Measurements from ENCODE around the gene GPC6.

The GPC6 gene

GRCh38 chr13:93416736-93417355 is 190.2 kb downstream of the GPC6 start:
- H3K4me3 ChIP-seq (ENCODE audit: low read depth, low read length): no peak overlapping the region
- TF ChIP-seq, protein P1, sequence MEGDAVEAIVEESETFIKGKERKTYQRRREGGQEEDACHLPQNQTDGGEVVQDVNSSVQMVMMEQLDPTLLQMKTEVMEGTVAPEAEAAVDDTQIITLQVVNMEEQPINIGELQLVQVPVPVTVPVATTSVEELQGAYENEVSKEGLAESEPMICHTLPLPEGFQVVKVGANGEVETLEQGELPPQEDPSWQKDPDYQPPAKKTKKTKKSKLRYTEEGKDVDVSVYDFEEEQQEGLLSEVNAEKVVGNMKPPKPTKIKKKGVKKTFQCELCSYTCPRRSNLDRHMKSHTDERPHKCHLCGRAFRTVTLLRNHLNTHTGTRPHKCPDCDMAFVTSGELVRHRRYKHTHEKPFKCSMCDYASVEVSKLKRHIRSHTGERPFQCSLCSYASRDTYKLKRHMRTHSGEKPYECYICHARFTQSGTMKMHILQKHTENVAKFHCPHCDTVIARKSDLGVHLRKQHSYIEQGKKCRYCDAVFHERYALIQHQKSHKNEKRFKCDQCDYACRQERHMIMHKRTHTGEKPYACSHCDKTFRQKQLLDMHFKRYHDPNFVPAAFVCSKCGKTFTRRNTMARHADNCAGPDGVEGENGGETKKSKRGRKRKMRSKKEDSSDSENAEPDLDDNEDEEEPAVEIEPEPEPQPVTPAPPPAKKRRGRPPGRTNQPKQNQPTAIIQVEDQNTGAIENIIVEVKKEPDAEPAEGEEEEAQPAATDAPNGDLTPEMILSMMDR (IDR thresholded peaks at IDR 0.05; ENCODE audit: borderline replicate concordance, insufficient read depth, low read depth, low read length): no peak

- TF ChIP-seq, protein P1 (IDR thresholded peaks at IDR 0.05; ENCODE audit: borderline replicate concordance, insufficient read depth, low read depth, low read length): no peak
- no peak overlapping the region for H3K4me3 ChIP-seq (ENCODE audit: low read depth, low read length)
Measured at GRCh38 chr13:93418398-93418797, 191.8 kb downstream of the GPC6 start.

GRCh38 chr13:93420206-93420605 is 193.6 kb downstream of the GPC6 start:
- H3K4me3 ChIP-seq (ENCODE audit: low read depth, low read length): no peak overlapping the region

DNA sequence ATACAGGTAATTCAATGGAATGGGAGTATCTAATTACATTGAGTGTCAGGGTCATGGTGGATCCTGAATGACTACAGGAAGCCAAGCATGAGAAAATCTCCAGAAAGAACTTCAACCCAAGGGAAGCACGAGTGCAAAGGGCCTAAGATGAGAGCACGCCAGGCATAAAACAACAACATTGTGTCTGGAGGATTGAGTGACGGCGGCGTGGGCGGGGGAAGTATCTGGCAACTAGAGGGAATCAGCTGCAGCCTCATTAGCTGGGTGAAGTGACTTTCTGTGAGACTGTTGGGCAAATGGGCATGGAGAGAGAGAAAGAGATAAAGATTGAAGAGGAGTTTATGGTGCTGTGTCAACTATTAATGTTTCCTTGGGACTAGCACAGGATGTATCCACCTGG is 194.3 kb downstream of the GPC6 start:
- TF ChIP-seq, protein P1 (IDR thresholded peaks at IDR 0.05; ENCODE audit: borderline replicate concordance, insufficient read depth, low read depth, low read length): no peak

More at GRCh38 chr13:93420206-93420605, 193.6 kb downstream of the GPC6 start:
- TF ChIP-seq, protein P1 (IDR thresholded peaks at IDR 0.05; ENCODE audit: borderline replicate concordance, insufficient read depth, low read depth, low read length): no peak

DNA sequence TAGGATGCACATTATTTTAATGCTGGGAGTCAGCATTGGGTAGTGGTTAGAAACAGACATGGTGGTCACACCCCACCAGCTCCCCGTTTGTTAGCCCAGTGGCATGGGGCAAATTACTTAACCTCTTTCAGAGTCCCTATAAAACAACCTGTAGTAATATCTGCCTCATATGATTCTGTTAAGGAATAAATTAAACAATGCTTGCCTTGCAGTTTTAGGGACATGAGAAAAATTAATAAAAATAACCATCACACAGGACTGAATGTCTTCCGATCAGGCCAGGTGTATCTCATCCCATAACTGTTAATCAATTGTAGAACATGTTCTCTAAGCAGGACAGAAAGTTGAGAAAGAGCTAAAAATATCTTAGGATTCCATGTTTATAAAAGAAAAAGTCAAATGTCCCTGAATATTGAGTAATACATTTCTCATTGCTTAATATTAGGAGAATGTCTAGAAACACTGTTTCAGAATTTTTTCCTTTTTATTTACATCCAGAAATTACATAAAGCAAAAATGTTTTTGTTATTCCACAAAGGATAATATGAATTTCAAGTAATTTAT is 196.5 kb downstream of the GPC6 start:
- TF ChIP-seq, protein P1 (IDR thresholded peaks at IDR 0.05; ENCODE audit: borderline replicate concordance, insufficient read depth, low read depth, low read length): no peak
- no peak overlapping the region for H3K4me3 ChIP-seq (ENCODE audit: low read depth, low read length)

More for the DNA sequence above, 194.3 kb downstream of the GPC6 start:
- no peak overlapping the region for H3K4me3 ChIP-seq (ENCODE audit: low read depth, low read length)

DNA sequence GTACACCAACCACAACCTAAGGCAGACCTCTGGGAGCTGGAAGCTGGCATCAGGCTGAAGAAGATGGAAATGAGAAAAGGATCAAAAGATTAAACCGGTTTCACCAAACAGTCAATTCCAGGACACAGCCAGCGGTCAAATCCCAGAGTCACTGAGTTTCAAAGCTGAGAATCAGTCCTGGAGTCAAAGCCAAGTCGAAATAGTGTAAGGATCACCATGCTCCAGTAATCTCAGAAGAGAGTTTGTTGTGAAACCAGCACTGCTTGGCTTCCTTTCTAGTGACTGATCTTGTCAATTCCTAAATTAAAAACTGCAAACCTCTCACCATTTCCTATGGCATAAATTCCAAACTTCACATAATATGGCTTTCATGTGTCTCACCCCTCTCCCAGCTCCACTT is 198.8 kb downstream of the GPC6 start:
- TF ChIP-seq, protein P1 (IDR thresholded peaks at IDR 0.05; ENCODE audit: borderline replicate concordance, insufficient read depth, low read depth, low read length): no peak
- no peak overlapping the region for H3K4me3 ChIP-seq (ENCODE audit: low read depth, low read length)

DNA sequence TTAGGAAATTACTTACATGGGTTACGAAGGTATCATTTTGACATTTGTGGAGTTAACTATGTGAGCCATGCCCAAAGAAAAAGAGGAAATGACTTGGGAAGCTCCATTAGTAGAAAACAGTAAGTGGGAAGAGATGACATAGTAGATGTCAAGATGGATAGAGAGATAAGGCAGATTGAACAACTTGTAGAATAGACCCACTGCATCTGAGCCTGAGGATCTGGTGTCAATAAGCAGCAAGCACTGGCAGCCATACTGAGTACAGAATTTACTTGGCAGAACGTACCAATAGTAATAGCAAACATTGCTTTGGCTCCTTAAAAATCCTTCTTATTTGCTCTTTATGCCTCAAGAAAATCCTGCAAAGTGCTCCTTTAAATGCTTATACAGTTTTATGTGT is 203.8 kb downstream of the GPC6 start:
- TF ChIP-seq, protein P1 (IDR thresholded peaks at IDR 0.05; ENCODE audit: borderline replicate concordance, insufficient read depth, low read depth, low read length): no peak
- H3K4me3 ChIP-seq (ENCODE audit: low read depth, low read length): no peak overlapping the region

All from GM12875 (cell line).